ENCODE results near the gene HP. TPM values are rescaled to one million over a fixed set of nuclear protein-coding genes. Genes with fewer than 3 reads are reported as not detected.
A peak's percentile ranks its signal among the peaks of the same experiment; 100 is the strongest.

Gene HP
- total RNA-seq, 2 donors from 2014 or later, result 3.6 to 15.5 TPM

- TF ChIP-seq POLR2A (IDR thresholded peaks at IDR 0.05) (peak; percentile 71 to 95 (median 94)), CTCF (IDR thresholded peaks at IDR 0.05) (peak in 1 of 7 experiments; percentile 16)
- peak within 1 kb of the TSS; percentile 63 to 91 (median 88) for H3K27ac ChIP-seq
- DNase-seq (peak; percentile 93 to 98 (median 94)), ATAC-seq (peak; percentile 99)
- no peaks in the 10 kb centered on the region for H3K9me3 ChIP-seq
- peaks cover 32% of the 10 kb centered on the region for H3K4me1 ChIP-seq
- WGBS, 2 donors, result 0% methylated on average over 21 to 43 of the region's 43 CpGs
- H3K27me3 ChIP-seq, result no peaks in the 10 kb centered on the region
- intact Hi-C loops (cut with DNase I), result no loop called here
- H3K4me3 ChIP-seq, result peak within 1 kb of the TSS; percentile 68 to 82
- peaks cover 0 to 23% of the 10 kb centered on the region in 2 donors for H3K36me3 ChIP-seq (replicated peaks in 1 of 2; ENCODE audit: insufficient read depth in 1 of 2, low read depth in 2 of 2)
These were observed 39.4 kb downstream of the HP start, which contains the start of the genes DHX38 and TXNL4B for GRCh38 chr16:72093448-72094265. Gene DHX38, plus strand, starts transcription at chr16:72093847. Its CDS starts 2,311 bp downstream, at chr16:72096158. Gene TXNL4B, minus strand, starts transcription at chr16:72093620. Its CDS starts 2,871 bp downstream, at chr16:72090749.

GRCh38 chr16:72094266-72094610, 39.9 kb downstream of the HP start:
- ATAC-seq (no peak), DNase-seq (no peak)
- WGBS, 2 donors, result 0 to 2% methylated on average over 11 of the region's 11 CpGs
- no peaks in the 10 kb centered on the region for H3K27me3 ChIP-seq
- TF ChIP-seq CTCF (IDR thresholded peaks at IDR 0.05), result no peak
- TF ChIP-seq POLR2A (IDR thresholded peaks at IDR 0.05), result no peak
- intact Hi-C loops (cut with DNase I), result no loop called here
- peaks cover 0 to 21% of the 10 kb centered on the region in 2 donors for H3K36me3 ChIP-seq (replicated peaks in 1 of 2; ENCODE audit: insufficient read depth in 1 of 2, low read depth in 2 of 2)
- H3K27ac ChIP-seq, result peak overlapping the region; percentile 63 to 91 (median 88)
- H3K9me3 ChIP-seq, result no peaks in the 10 kb centered on the region
- H3K4me3 ChIP-seq, result peak overlapping the region; percentile 52 to 68
- H3K4me1 ChIP-seq, result peaks cover 32% of the 10 kb centered on the region

- H3K27me3 ChIP-seq, result no peaks in the 10 kb centered on the region
- no peak for TF ChIP-seq CTCF (IDR thresholded peaks at IDR 0.05)
- TF ChIP-seq POLR2A (IDR thresholded peaks at IDR 0.05), result no peak
- peaks cover 22 to 46% of the 10 kb centered on the region in 2 donors for H3K36me3 ChIP-seq (replicated peaks in 1 of 2; ENCODE audit: insufficient read depth in 1 of 2, low read depth in 2 of 2)
- intact Hi-C loops (cut with DNase I), result no loop called here
- 77 to 83% methylated on average over 14 to 15 of the region's 15 CpGs for WGBS, 2 donors
- no peaks in the 10 kb centered on the region for H3K9me3 ChIP-seq
- no peak overlapping the region for H3K4me3 ChIP-seq
- ATAC-seq (no peak), DNase-seq (no peak)
- H3K4me1 ChIP-seq, result peaks cover 31% of the 10 kb centered on the region
- H3K27ac ChIP-seq, result no peak overlapping the region
These were observed 44.6 kb downstream of the HP start for GRCh38 chr16:72098936-72099335.

GRCh38 chr16:72099377-72099818, 45.1 kb downstream of the HP start:
- H3K4me3 ChIP-seq, result no peak overlapping the region
- no peak overlapping the region for H3K27ac ChIP-seq
- ATAC-seq (peak; percentile 71), DNase-seq (peak; percentile 37 to 64 (median 58))
- H3K4me1 ChIP-seq, result peaks cover 29% of the 10 kb centered on the region
- H3K9me3 ChIP-seq, result no peaks in the 10 kb centered on the region
- H3K36me3 ChIP-seq (replicated peaks in 1 of 2; ENCODE audit: insufficient read depth in 1 of 2, low read depth in 2 of 2), result peaks cover 27 to 48% of the 10 kb centered on the region in 2 donors
- TF ChIP-seq POLR2A (IDR thresholded peaks at IDR 0.05) (no peak), CTCF (IDR thresholded peaks at IDR 0.05) (peak; percentile 26 to 73 (median 55))
- H3K27me3 ChIP-seq, result no peaks in the 10 kb centered on the region
- 54 to 72% methylated on average over 12 of the region's 12 CpGs for WGBS, 2 donors
- intact Hi-C loops (cut with DNase I), result no loop called here

Measured in body of pancreas (tissue), 4 donors.